ENCODE data around the gene MLST8. TPM values are rescaled to one million over a fixed set of nuclear protein-coding genes. Genes with fewer than 3 reads are reported as not detected.

MLST8 gene
- total RNA-seq, 1 donor from 2014 or later, result 51.6 TPM

- intact Hi-C loops (cut with DNase I), result no loop called here
- Histone ChIP-seq H3K27me3 (peaks cover 11% of the 10 kb centered on the region), H3K4me1 (peaks cover 18% of the 10 kb centered on the region), H3K36me3 (no peaks in the 10 kb centered on the region), H3K4me3 (peak overlapping the region; percentile 36 to 55), H3K9me3 (no peaks in the 10 kb centered on the region), H3K27ac (no peak overlapping the region)
- DNase-seq (ENCODE audit: extremely low spot score in 2 of 2), result no peak
- no peak for TF ChIP-seq POLR2A (IDR thresholded peaks at IDR 0.05)
- TF ChIP-seq POLR2AphosphoS5 (IDR thresholded peaks at IDR 0.05; ENCODE audit: insufficient read depth in 1 of 2, low read depth in 1 of 2), result no peak
- no peak for TF ChIP-seq CTCF (IDR thresholded peaks at IDR 0.05)
Observed at GRCh38 chr16:2195322-2196161, 9.7 kb upstream of the MLST8 start.

GRCh38 chr16:2196162-2196980 lies 8.9 kb upstream of the MLST8 start, which contains the start of gene CASKIN1:
CASKIN1 (minus strand) TSS chr16:2196605; CDS start chr16:2196432, 173 bp downstream.
- DNase-seq (ENCODE audit: extremely low spot score in 2 of 2), result no peak
- TF ChIP-seq POLR2A (IDR thresholded peaks at IDR 0.05) (no peak), POLR2AphosphoS5 (IDR thresholded peaks at IDR 0.05; ENCODE audit: insufficient read depth in 1 of 2, low read depth in 1 of 2) (no peak), CTCF (IDR thresholded peaks at IDR 0.05) (no peak)
- Histone ChIP-seq H3K9me3 (no peaks in the 10 kb centered on the region), H3K36me3 (no peaks in the 10 kb centered on the region), H3K4me3 (peak within 1 kb of the TSS; percentile 36 to 55), H3K27ac (no peak within 1 kb of the TSS), H3K27me3 (peaks cover 11% of the 10 kb centered on the region), H3K4me1 (peaks cover 18% of the 10 kb centered on the region)
- intact Hi-C loops (cut with DNase I), result no loop called here

GRCh38 chr16:2196981-2197511 lies 8.2 kb upstream of the MLST8 start:
- peak overlapping the region in 1 of 2 donors; percentile 37 for H3K4me3 ChIP-seq
- H3K27me3 ChIP-seq, result peaks cover 11% of the 10 kb centered on the region
- H3K36me3 ChIP-seq, result no peaks in the 10 kb centered on the region
- no peak for DNase-seq (ENCODE audit: extremely low spot score in 2 of 2)
- intact Hi-C loops (cut with DNase I), result no loop called here
- no peaks in the 10 kb centered on the region for H3K9me3 ChIP-seq
- H3K27ac ChIP-seq, result no peak overlapping the region
- peaks cover 18% of the 10 kb centered on the region for H3K4me1 ChIP-seq
- no peak for TF ChIP-seq POLR2AphosphoS5 (IDR thresholded peaks at IDR 0.05; ENCODE audit: insufficient read depth in 1 of 2, low read depth in 1 of 2)
- no peak for TF ChIP-seq CTCF (IDR thresholded peaks at IDR 0.05)
- no peak for TF ChIP-seq POLR2A (IDR thresholded peaks at IDR 0.05)

- intact Hi-C loops (cut with DNase I), result no loop called here
- Histone ChIP-seq H3K9me3 (no peaks in the 10 kb centered on the region), H3K27ac (no peak overlapping the region), H3K4me3 (no peak overlapping the region), H3K27me3 (peaks cover 11% of the 10 kb centered on the region), H3K36me3 (no peaks in the 10 kb centered on the region), H3K4me1 (peaks cover 18% of the 10 kb centered on the region)
- TF ChIP-seq POLR2A (IDR thresholded peaks at IDR 0.05) (no peak), CTCF (IDR thresholded peaks at IDR 0.05) (no peak), POLR2AphosphoS5 (IDR thresholded peaks at IDR 0.05; ENCODE audit: insufficient read depth in 1 of 2, low read depth in 1 of 2) (no peak)
- no peak for DNase-seq (ENCODE audit: extremely low spot score in 2 of 2)
Observed at GRCh38 chr16:2197765-2198164, 7.5 kb upstream of the MLST8 start.

Data from vagina (tissue), 2 donors.